ENCODE results near the gene FOXF2. TPM values are rescaled to one million over a fixed set of nuclear protein-coding genes. Genes with fewer than 3 reads are reported as not detected.

FOXF2 gene
- total and polyA plus RNA-seq, 2 of the 4 experiments (the other 2 are of a cell fraction): 2.5 to 16.3 TPM

GRCh38 chr6:1394514-1395463, 5.4 kb downstream of the FOXF2 start:
- ChIA-PET POLR2A (ENCODE audit: unreplicated experiment) (interaction anchor here (0.6 kb wide), 1 partner anchor 597 kb away, joined by 3 read pairs; no protein-coding TSS in a partner anchor), CTCF (interaction anchor here (1.2 kb wide), 1 partner anchor 30 kb away, joined by 4 read pairs; no protein-coding TSS in a partner anchor)
- Histone ChIP-seq H3K4me2 (ENCODE audit: low read depth, low read length) (peak overlapping the region; percentile 96), H2BK120ac (ENCODE audit: low read depth, low read length) (peak overlapping the region; percentile 76), H2BK15ac (ENCODE audit: low read depth, low read length) (peak overlapping the region; percentile 16; the same call in 1 of the 3 replicates), H4K91ac (ENCODE audit: insufficient read depth, low read depth, low read length) (peak overlapping the region; percentile 13), H3K23ac (ENCODE audit: low read depth, low read length) (peak overlapping the region; percentile 63), H3K4me1 (ENCODE audit: control insufficient read depth, insufficient read depth, low read length) (peaks cover 19% of the 10 kb centered on the region), H4K20me1 (ENCODE audit: insufficient read depth, low read length) (peaks cover 13% of the 10 kb centered on the region; the same call in 1 of the 2 replicates), H4K5ac (ENCODE audit: low read depth, low read length) (peak overlapping the region; percentile 77), H3K9me3 (ENCODE audit: control insufficient read depth, insufficient read depth, low read length) (no peaks in the 10 kb centered on the region), H2BK20ac (ENCODE audit: low read depth, low read length) (peak overlapping the region; percentile 64), H2AK5ac (ENCODE audit: low read depth, low read length) (peak overlapping the region; percentile 46; the same call in 1 of the 2 replicates), H3K79me1 (ENCODE audit: low read depth in 1 of 2, low read length in 2 of 2) (peaks cover 13 to 19% of the 10 kb centered on the region in 2 experiments), H3K9ac (ENCODE audit: low read depth, low read length) (peak overlapping the region; percentile 88), H4K8ac (ENCODE audit: low read depth in 2 of 2, low read length in 2 of 2) (peak overlapping the region; percentile 53 to 77), H2BK5ac (ENCODE audit: low read depth, low read length, poor library complexity, severe bottlenecking) (peak overlapping the region; percentile 75), H3K27ac (ENCODE audit: insufficient read depth, low read length) (peak overlapping the region; percentile 98; the same call in 1 of the 2 replicates), H3K27me3 (ENCODE audit: control insufficient read depth, insufficient read depth, low read length) (no peaks in the 10 kb centered on the region; the same call in 1 of the 2 replicates), H3K4me3 (ENCODE audit: insufficient read depth, low read depth, low read length) (peak overlapping the region; percentile 58), H3K56ac (ENCODE audit: extremely low read depth, insufficient read depth, low read length) (peak overlapping the region; percentile 44; the same call in 1 of the 2 replicates), H2AFZ (replicated peaks; ENCODE audit: low read length, poor library complexity) (peak overlapping the region; percentile 23), H3K36me3 (ENCODE audit: control insufficient read depth, insufficient read depth, low read length) (peaks cover 6% of the 10 kb centered on the region), H3K9me1 (ENCODE audit: insufficient read depth, low read length) (0 out of 2 replicates have a peak, but pooled peaks cover 3% of the 10 kb centered on the region), H3K18ac (ENCODE audit: low read depth, low read length) (peak overlapping the region; percentile 96), H2AK9ac (replicated peaks; ENCODE audit: low read depth, low read length, poor library complexity) (peak overlapping the region; percentile 18), H3K14ac (replicated peaks; ENCODE audit: low read depth, low read length) (peak overlapping the region; percentile 4), H3K4ac (ENCODE audit: low read depth, low read length) (peak overlapping the region; percentile 68)
- intact Hi-C loops (cut with micrococcal nuclease) (loop anchor here (5.0 kb wide), 3 partner anchors 43 to 672 kb away; no protein-coding TSS in a partner anchor), dilution Hi-C loops (cut with HindIII; ENCODE audit: low sequenced_read_pairs, unreplicated experiment) (no loop called here), in situ Hi-C loops (cut with MboI; ENCODE audit: low sequenced_read_pairs) (loop anchor here (10.0 to 25.0 kb wide), 2 partner anchors 482 to 800 kb away; no protein-coding TSS in a partner anchor)
- no peak for ATAC-seq (ENCODE audit: low read depth)
- WGBS, 2 experiments (ENCODE audit: extremely low coverage in 2 of 2, insufficient read length in 1 of 2): 66% methylated on average over 5 of the region's 21 CpGs; no CpG with 5 or more reads in 1 of the 2 experiments
- no peak for DNase-seq
- BruUV-seq (replicated peaks): TSS peak; percentile 79
- no peak for TF ChIP-seq RFX5 (IDR thresholded peaks at IDR 0.05; ENCODE audit: low read depth, low read length)
- TF ChIP-seq MAZ (IDR thresholded peaks at IDR 0.05; ENCODE audit: borderline replicate concordance, low read depth, low read length): no peak
- TF ChIP-seq MAFK (IDR thresholded peaks at IDR 0.05; ENCODE audit: low read depth, low read length): no peak
- no peak for TF ChIP-seq FOS (IDR thresholded peaks at IDR 0.05; ENCODE audit: low read depth, low read length)
- TF ChIP-seq USF2 (IDR thresholded peaks at IDR 0.05; ENCODE audit: low read depth, low read length): 0 out of 2 replicates have a peak, but pooled peaks have one; percentile 3

Data from IMR-90 (cell line).